Measurements from ENCODE around the gene CDH13. TPM values are rescaled to one million over a fixed set of nuclear protein-coding genes. Genes with fewer than 3 reads are reported as not detected.

Gene CDH13
- total and polyA plus RNA-seq, 4 donors, result 58.9 to 265 (median 158) TPM

- no peaks in the 10 kb centered on the region for H3K9me3 ChIP-seq (ENCODE audit: control insufficient read depth, low read length)
- ATAC-seq (ENCODE audit: low FRiP score) (no peak), DNase-seq (no peak)
- no peaks in the 10 kb centered on the region for H3K27me3 ChIP-seq (ENCODE audit: control insufficient read depth in 1 of 2, insufficient read depth in 2 of 2, low read length in 1 of 2)
- H3K4me1 ChIP-seq (ENCODE audit: control insufficient read depth in 1 of 2, insufficient read depth in 2 of 2, low read length in 2 of 2), result peaks cover 0 to 23% of the 10 kb centered on the region in 2 donors
- WGBS, 2 donors, result 63 to 90% methylated on average over 2 of the region's 2 CpGs
- intact Hi-C loops (cut with DNase I), result no loop called here
- no peak overlapping the region for H3K4me3 ChIP-seq (ENCODE audit: low read length in 2 of 2)
- H3K36me3 ChIP-seq (ENCODE audit: control insufficient read depth in 1 of 2, insufficient read depth in 2 of 2, low read length in 1 of 2), result no peaks in the 10 kb centered on the region
- H3K27ac ChIP-seq (ENCODE audit: low read depth in 1 of 2, low read length in 2 of 2), result no peak overlapping the region
Measured at GRCh38 chr16:82650804-82651203, 24.0 kb downstream of the CDH13 start.

DNA sequence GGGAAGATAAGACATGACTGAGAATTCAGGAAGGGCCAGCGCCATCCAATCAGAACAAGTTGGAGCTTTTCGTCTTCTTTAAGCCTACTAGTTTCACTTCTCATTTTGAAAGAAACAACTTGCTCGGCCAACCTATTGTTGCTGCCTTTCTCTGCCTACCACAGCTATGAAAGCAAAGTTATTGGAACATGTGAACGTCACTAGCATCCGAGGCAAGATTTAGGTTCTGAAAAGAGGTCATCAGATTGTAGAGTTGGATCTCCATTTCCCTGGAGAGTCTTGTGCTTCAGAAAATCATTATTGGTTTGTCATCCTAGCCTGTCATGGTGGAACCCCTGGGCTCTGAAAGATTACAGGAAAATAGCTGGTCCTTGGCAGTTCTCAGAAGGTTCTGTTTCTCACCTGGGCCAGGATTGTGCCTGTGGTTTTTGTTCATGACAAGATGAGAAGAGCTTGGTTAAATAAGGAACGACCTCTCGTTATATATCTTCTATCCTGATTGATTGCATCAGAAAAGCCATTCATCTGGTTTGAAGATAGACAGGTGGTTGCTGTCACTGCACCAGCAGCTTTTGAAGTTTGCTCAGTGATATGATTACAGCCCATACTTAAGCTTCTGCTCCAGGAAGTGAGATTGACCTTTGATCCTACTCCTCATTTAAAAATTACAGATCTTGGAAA is 25.3 kb downstream of the CDH13 start:
- DNase-seq, result no peak
- 87% methylated on average over 7 of the region's 7 CpGs for WGBS, 2 donors
- H3K27me3 ChIP-seq (ENCODE audit: control insufficient read depth in 1 of 2, insufficient read depth in 2 of 2, low read length in 1 of 2), result no peaks in the 10 kb centered on the region
- no peak overlapping the region for H3K27ac ChIP-seq (ENCODE audit: low read depth in 1 of 2, low read length in 2 of 2)
- H3K4me3 ChIP-seq (ENCODE audit: low read length in 2 of 2), result no peak overlapping the region
- no peaks in the 10 kb centered on the region for H3K9me3 ChIP-seq (ENCODE audit: control insufficient read depth, low read length)
- no peak for ATAC-seq (ENCODE audit: low FRiP score)
- H3K4me1 ChIP-seq (ENCODE audit: control insufficient read depth in 1 of 2, insufficient read depth in 2 of 2, low read length in 2 of 2), result peaks cover 0 to 23% of the 10 kb centered on the region in 2 donors
- intact Hi-C loops (cut with DNase I), result no loop called here
- no peaks in the 10 kb centered on the region for H3K36me3 ChIP-seq (ENCODE audit: control insufficient read depth in 1 of 2, insufficient read depth in 2 of 2, low read length in 1 of 2)

DNA sequence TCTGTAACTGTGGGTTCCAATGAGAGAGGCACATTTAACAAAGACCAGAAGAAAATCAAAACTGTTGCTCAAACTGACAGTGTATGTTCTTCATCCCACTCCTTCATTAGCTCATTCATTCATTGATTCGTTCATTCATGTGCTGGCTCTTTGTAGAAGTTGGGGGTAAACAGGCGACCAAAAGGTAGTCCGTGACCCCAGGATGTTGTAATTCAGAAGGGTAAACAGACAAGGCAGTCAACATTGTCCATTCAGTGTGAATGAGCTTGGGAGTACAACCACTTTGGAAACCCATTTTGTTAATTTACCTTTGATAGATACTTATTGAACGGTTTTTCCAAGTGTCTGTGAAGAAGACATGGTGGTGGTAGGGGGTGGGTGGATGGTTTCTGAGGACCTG is 26.1 kb downstream of the CDH13 start:
- no peak for ATAC-seq (ENCODE audit: low FRiP score)

GRCh38 chr16:82653550-82654511 is 27.1 kb downstream of the CDH13 start:
- no peaks in the 10 kb centered on the region for H3K27me3 ChIP-seq (ENCODE audit: control insufficient read depth in 1 of 2, insufficient read depth in 2 of 2, low read length in 1 of 2)
- H3K9me3 ChIP-seq (ENCODE audit: control insufficient read depth, low read length), result no peaks in the 10 kb centered on the region
- DNase-seq (no peak), ATAC-seq (ENCODE audit: low FRiP score) (no peak)
- H3K36me3 ChIP-seq (ENCODE audit: control insufficient read depth in 1 of 2, insufficient read depth in 2 of 2, low read length in 1 of 2), result no peaks in the 10 kb centered on the region
- H3K27ac ChIP-seq (ENCODE audit: low read depth in 1 of 2, low read length in 2 of 2), result no peak overlapping the region
- no peak overlapping the region for H3K4me3 ChIP-seq (ENCODE audit: low read length in 2 of 2)
- peaks cover 0 to 23% of the 10 kb centered on the region in 2 donors for H3K4me1 ChIP-seq (ENCODE audit: control insufficient read depth in 1 of 2, insufficient read depth in 2 of 2, low read length in 2 of 2)
- intact Hi-C loops (cut with DNase I), result no loop called here
- 60% methylated on average over 11 of the region's 11 CpGs for WGBS, 2 donors

More for the DNA sequence above, 26.1 kb downstream of the CDH13 start:
- H3K27ac ChIP-seq (ENCODE audit: low read depth in 1 of 2, low read length in 2 of 2), result no peak overlapping the region
- intact Hi-C loops (cut with DNase I), result no loop called here
- H3K9me3 ChIP-seq (ENCODE audit: control insufficient read depth, low read length), result no peaks in the 10 kb centered on the region
- no peak overlapping the region for H3K4me3 ChIP-seq (ENCODE audit: low read length in 2 of 2)
- peaks cover 0 to 23% of the 10 kb centered on the region in 2 donors for H3K4me1 ChIP-seq (ENCODE audit: control insufficient read depth in 1 of 2, insufficient read depth in 2 of 2, low read length in 2 of 2)
- DNase-seq, result no peak
- 86 to 96% methylated on average over 4 of the region's 4 CpGs for WGBS, 2 donors
- H3K36me3 ChIP-seq (ENCODE audit: control insufficient read depth in 1 of 2, insufficient read depth in 2 of 2, low read length in 1 of 2), result no peaks in the 10 kb centered on the region
- no peaks in the 10 kb centered on the region for H3K27me3 ChIP-seq (ENCODE audit: control insufficient read depth in 1 of 2, insufficient read depth in 2 of 2, low read length in 1 of 2)

- intact Hi-C loops (cut with DNase I), result no loop called here
- peaks cover 0 to 20% of the 10 kb centered on the region in 2 donors for H3K4me1 ChIP-seq (ENCODE audit: control insufficient read depth in 1 of 2, insufficient read depth in 2 of 2, low read length in 2 of 2)
- DNase-seq, result peak in 1 of 2 donors; percentile 51
Measured at GRCh38 chr16:82655072-82655714, 28.4 kb downstream of the CDH13 start.

GRCh38 chr16:82655720-82656490 is 29.1 kb downstream of the CDH13 start:
- Histone ChIP-seq H3K9me3 (ENCODE audit: control insufficient read depth, low read length) (no peaks in the 10 kb centered on the region), H3K27ac (ENCODE audit: low read depth in 1 of 2, low read length in 2 of 2) (no peak overlapping the region), H3K27me3 (ENCODE audit: control insufficient read depth in 1 of 2, insufficient read depth in 2 of 2, low read length in 1 of 2) (no peaks in the 10 kb centered on the region), H3K36me3 (ENCODE audit: control insufficient read depth in 1 of 2, insufficient read depth in 2 of 2, low read length in 1 of 2) (no peaks in the 10 kb centered on the region), H3K4me1 (ENCODE audit: control insufficient read depth in 1 of 2, insufficient read depth in 2 of 2, low read length in 2 of 2) (peaks cover 0 to 20% of the 10 kb centered on the region in 2 donors), H3K4me3 (ENCODE audit: low read length in 2 of 2) (no peak overlapping the region)
- intact Hi-C loops (cut with DNase I), result no loop called here
- 92 to 93% methylated on average over 5 of the region's 5 CpGs for WGBS, 2 donors
- ATAC-seq (ENCODE audit: low FRiP score) (no peak), DNase-seq (no peak)

More at GRCh38 chr16:82655072-82655714, 28.4 kb downstream of the CDH13 start:
- Histone ChIP-seq H3K27me3 (ENCODE audit: control insufficient read depth in 1 of 2, insufficient read depth in 2 of 2, low read length in 1 of 2) (no peaks in the 10 kb centered on the region), H3K27ac (ENCODE audit: low read depth in 1 of 2, low read length in 2 of 2) (no peak overlapping the region), H3K9me3 (ENCODE audit: control insufficient read depth, low read length) (no peaks in the 10 kb centered on the region), H3K36me3 (ENCODE audit: control insufficient read depth in 1 of 2, insufficient read depth in 2 of 2, low read length in 1 of 2) (no peaks in the 10 kb centered on the region), H3K4me3 (ENCODE audit: low read length in 2 of 2) (no peak overlapping the region)
- WGBS, 2 donors, result 59 to 63% methylated on average over 6 of the region's 6 CpGs
- no peak for ATAC-seq (ENCODE audit: low FRiP score)

- no peak for ATAC-seq (ENCODE audit: low FRiP score)
- WGBS, 2 donors, result 84 to 87% methylated on average over 2 of the region's 2 CpGs
- H3K36me3 ChIP-seq (ENCODE audit: control insufficient read depth in 1 of 2, insufficient read depth in 2 of 2, low read length in 1 of 2), result no peaks in the 10 kb centered on the region
- no peak overlapping the region for H3K4me3 ChIP-seq (ENCODE audit: low read length in 2 of 2)
- intact Hi-C loops (cut with DNase I), result no loop called here
- DNase-seq, result no peak
- H3K9me3 ChIP-seq (ENCODE audit: control insufficient read depth, low read length), result no peaks in the 10 kb centered on the region
- H3K4me1 ChIP-seq (ENCODE audit: control insufficient read depth in 1 of 2, insufficient read depth in 2 of 2, low read length in 2 of 2), result peaks cover 0 to 20% of the 10 kb centered on the region in 2 donors
- H3K27ac ChIP-seq (ENCODE audit: low read depth in 1 of 2, low read length in 2 of 2), result no peak overlapping the region
- no peaks in the 10 kb centered on the region for H3K27me3 ChIP-seq (ENCODE audit: control insufficient read depth in 1 of 2, insufficient read depth in 2 of 2, low read length in 1 of 2)
Measured at GRCh38 chr16:82657239-82657638, 30.5 kb downstream of the CDH13 start.

GRCh38 chr16:82657786-82658185 is 31.0 kb downstream of the CDH13 start:
- 66 to 71% methylated on average over 1 of the region's 1 CpG for WGBS, 2 donors
- Histone ChIP-seq H3K9me3 (ENCODE audit: control insufficient read depth, low read length) (no peaks in the 10 kb centered on the region), H3K4me3 (ENCODE audit: low read length in 2 of 2) (no peak overlapping the region), H3K4me1 (ENCODE audit: control insufficient read depth in 1 of 2, insufficient read depth in 2 of 2, low read length in 2 of 2) (peaks cover 0 to 20% of the 10 kb centered on the region in 2 donors), H3K27ac (ENCODE audit: low read depth in 1 of 2, low read length in 2 of 2) (no peak overlapping the region), H3K36me3 (ENCODE audit: control insufficient read depth in 1 of 2, insufficient read depth in 2 of 2, low read length in 1 of 2) (no peaks in the 10 kb centered on the region), H3K27me3 (ENCODE audit: control insufficient read depth in 1 of 2, insufficient read depth in 2 of 2, low read length in 1 of 2) (no peaks in the 10 kb centered on the region)
- intact Hi-C loops (cut with DNase I), result no loop called here
- ATAC-seq (ENCODE audit: low FRiP score) (no peak), DNase-seq (no peak)
